ENCODE results near the gene PSAPL1. TPM values are rescaled to one million over a fixed set of nuclear protein-coding genes. Genes with fewer than 3 reads are reported as not detected.

The PSAPL1 gene
- total RNA-seq, 1 experiment from 2014 or later, result not detected

DNA sequence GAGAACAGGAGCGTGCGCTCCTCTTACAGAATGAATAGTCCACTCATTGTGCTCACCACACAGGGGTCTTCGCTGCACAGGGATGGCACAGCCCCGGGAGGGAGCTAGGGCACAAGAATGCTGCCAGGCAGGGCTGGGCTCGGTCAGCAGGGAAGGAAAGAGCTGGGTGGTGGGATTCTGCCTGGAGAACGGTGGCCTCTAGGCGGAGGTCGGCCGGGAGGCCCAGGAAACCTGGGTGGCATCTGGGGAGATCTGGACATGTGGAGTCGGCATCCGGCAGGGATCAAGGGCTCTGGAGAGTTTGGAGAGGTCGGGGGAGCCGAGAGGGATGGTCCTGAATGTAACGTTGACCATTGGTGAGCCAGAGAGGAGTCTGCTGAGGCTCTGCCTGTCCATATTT lies 46.5 kb upstream of the PSAPL1 start:
- Mint-ChIP-seq H3K27ac (no peak overlapping the region), H3K9me3 (no peaks in the 10 kb centered on the region), H3K4me1 (peaks cover 12% of the 10 kb centered on the region), H3K36me3 (no peaks in the 10 kb centered on the region), H3K27me3 (ENCODE audit: low read depth) (no peaks in the 10 kb centered on the region), H3K4me3 (no peak overlapping the region)
- DNase-seq (ENCODE audit: low spot score) (no peak), ATAC-seq (no peak)
- TF ChIP-seq ZNF671 (CRISPR knock-in tag; IDR thresholded peaks at IDR 0.05) (no peak), NR2C2 (CRISPR knock-in tag; IDR thresholded peaks at IDR 0.05) (no peak), JUN (CRISPR knock-in tag; IDR thresholded peaks at IDR 0.05) (no peak), ZNF416 (CRISPR knock-in tag; IDR thresholded peaks at IDR 0.05) (no peak), SMAD4 (CRISPR knock-in tag; IDR thresholded peaks at IDR 0.05) (no peak), RORB (CRISPR knock-in tag; IDR thresholded peaks at IDR 0.05) (no peak), ATF6 (CRISPR knock-in tag; IDR thresholded peaks at IDR 0.05) (no peak), EMX1 (CRISPR knock-in tag; IDR thresholded peaks at IDR 0.05) (no peak), OVOL2 (CRISPR knock-in tag; IDR thresholded peaks at IDR 0.05; ENCODE audit: borderline replicate concordance) (no peak), CBFB (CRISPR knock-in tag; IDR thresholded peaks at IDR 0.05; ENCODE audit: low read depth) (no peak)
- TF ChIP-seq, protein P1, sequence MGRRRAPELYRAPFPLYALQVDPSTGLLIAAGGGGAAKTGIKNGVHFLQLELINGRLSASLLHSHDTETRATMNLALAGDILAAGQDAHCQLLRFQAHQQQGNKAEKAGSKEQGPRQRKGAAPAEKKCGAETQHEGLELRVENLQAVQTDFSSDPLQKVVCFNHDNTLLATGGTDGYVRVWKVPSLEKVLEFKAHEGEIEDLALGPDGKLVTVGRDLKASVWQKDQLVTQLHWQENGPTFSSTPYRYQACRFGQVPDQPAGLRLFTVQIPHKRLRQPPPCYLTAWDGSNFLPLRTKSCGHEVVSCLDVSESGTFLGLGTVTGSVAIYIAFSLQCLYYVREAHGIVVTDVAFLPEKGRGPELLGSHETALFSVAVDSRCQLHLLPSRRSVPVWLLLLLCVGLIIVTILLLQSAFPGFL (CRISPR knock-in tag; IDR thresholded peaks at IDR 0.05; ENCODE audit: borderline replicate concordance), result no peak
- TF ChIP-seq, protein P2, sequence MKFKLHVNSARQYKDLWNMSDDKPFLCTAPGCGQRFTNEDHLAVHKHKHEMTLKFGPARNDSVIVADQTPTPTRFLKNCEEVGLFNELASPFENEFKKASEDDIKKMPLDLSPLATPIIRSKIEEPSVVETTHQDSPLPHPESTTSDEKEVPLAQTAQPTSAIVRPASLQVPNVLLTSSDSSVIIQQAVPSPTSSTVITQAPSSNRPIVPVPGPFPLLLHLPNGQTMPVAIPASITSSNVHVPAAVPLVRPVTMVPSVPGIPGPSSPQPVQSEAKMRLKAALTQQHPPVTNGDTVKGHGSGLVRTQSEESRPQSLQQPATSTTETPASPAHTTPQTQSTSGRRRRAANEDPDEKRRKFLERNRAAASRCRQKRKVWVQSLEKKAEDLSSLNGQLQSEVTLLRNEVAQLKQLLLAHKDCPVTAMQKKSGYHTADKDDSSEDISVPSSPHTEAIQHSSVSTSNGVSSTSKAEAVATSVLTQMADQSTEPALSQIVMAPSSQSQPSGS (CRISPR knock-in tag; IDR thresholded peaks at IDR 0.05; ENCODE audit: borderline replicate concordance, low read depth), result no peak
- TF ChIP-seq, protein P3, sequence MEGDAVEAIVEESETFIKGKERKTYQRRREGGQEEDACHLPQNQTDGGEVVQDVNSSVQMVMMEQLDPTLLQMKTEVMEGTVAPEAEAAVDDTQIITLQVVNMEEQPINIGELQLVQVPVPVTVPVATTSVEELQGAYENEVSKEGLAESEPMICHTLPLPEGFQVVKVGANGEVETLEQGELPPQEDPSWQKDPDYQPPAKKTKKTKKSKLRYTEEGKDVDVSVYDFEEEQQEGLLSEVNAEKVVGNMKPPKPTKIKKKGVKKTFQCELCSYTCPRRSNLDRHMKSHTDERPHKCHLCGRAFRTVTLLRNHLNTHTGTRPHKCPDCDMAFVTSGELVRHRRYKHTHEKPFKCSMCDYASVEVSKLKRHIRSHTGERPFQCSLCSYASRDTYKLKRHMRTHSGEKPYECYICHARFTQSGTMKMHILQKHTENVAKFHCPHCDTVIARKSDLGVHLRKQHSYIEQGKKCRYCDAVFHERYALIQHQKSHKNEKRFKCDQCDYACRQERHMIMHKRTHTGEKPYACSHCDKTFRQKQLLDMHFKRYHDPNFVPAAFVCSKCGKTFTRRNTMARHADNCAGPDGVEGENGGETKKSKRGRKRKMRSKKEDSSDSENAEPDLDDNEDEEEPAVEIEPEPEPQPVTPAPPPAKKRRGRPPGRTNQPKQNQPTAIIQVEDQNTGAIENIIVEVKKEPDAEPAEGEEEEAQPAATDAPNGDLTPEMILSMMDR (IDR thresholded peaks at IDR 0.05), result no peak
- TF ChIP-seq, protein P4, sequence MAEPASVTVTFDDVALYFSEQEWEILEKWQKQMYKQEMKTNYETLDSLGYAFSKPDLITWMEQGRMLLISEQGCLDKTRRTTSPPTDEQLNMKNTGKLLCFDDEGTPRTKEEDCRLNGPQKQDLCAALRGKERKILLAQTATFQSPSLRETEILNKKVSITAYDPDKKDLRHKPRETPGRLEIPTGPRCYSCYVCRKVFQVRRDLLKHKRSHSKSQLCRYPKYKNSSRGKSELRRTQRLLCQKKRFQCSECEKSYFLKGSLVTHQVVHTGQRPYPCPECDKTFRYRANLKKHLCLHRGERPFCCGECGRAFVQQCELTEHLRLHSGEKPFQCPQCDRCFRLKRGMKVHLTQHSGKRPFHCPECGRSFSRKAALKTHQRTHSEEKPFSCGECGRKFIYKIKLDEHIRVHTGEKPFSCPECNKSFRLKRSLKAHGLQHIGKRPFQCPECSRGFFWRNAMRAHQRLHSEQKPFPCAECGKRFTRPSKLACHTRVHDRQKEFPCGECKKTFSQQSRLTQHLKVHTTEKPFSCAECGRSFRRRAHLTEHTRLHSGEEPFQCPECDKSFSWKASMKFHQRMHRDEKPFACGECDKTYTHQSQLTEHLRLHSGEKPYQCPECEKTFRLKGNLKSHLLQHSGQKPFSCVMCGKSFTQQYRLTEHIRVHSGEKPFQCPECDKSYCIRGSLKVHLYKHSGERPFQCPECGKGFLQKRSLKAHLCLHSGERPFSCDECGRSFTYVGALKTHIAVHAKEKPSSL (CRISPR knock-in tag; conservative IDR thresholded peaks at IDR 0.05), result no peak
- CTCF ChIA-PET, result no interaction called here
- POLR2A ChIA-PET, result no interaction called here

DNA sequence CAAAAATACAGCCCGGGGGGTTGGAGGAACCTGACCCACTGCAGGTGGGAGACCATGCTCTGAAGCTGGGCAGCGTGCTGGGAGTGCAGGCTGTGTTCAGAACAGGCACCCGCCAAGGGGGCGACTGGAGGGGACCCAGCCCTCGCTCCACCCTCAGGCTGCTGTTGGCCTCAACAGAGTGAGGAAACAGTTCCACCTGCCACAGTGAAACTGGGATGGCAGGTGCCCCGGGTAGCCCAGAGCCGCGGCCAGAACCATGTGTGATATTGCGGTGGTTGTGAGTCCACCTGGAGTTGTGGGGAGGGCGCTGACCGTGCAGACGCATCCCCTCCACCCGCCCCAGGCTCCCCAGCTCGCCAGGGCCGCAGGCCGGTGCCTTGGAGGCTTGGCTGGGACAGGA lies 45.7 kb upstream of the PSAPL1 start:
- Mint-ChIP-seq H3K4me1 (peaks cover 12% of the 10 kb centered on the region), H3K27me3 (ENCODE audit: low read depth) (no peaks in the 10 kb centered on the region), H3K27ac (no peak overlapping the region), H3K36me3 (no peaks in the 10 kb centered on the region), H3K9me3 (no peaks in the 10 kb centered on the region), H3K4me3 (no peak overlapping the region)
- ATAC-seq, result no peak
- TF ChIP-seq NR1H2 (CRISPR knock-in tag; IDR thresholded peaks at IDR 0.05), result no peak
- ChIA-PET CTCF (no interaction called here), POLR2A (no interaction called here)
- DNase-seq (ENCODE audit: low spot score), result no peak

- POLR2A ChIA-PET, result no interaction called here
- no peaks in the 10 kb centered on the region for H3K27me3 Mint-ChIP-seq (ENCODE audit: low read depth)
- H3K9me3 Mint-ChIP-seq, result no peaks in the 10 kb centered on the region
- H3K27ac Mint-ChIP-seq, result no peak overlapping the region
- H3K4me3 Mint-ChIP-seq, result no peak overlapping the region
- CTCF ChIA-PET, result no interaction called here
- H3K36me3 Mint-ChIP-seq, result no peaks in the 10 kb centered on the region
- DNase-seq (ENCODE audit: low spot score), result no peak
- no peaks in the 10 kb centered on the region for H3K4me1 Mint-ChIP-seq
- no peak for ATAC-seq
- no peak for TF ChIP-seq ZNF281 (CRISPR knock-in tag; IDR thresholded peaks at IDR 0.05)
- no peak for TF ChIP-seq MLX (CRISPR knock-in tag; IDR thresholded peaks at IDR 0.05)
- no peak for TF ChIP-seq ZBTB21 (CRISPR knock-in tag; IDR thresholded peaks at IDR 0.05; ENCODE audit: borderline replicate concordance)
- no peak for TF ChIP-seq ZNF416 (CRISPR knock-in tag; IDR thresholded peaks at IDR 0.05)
- TF ChIP-seq IRF2 (CRISPR knock-in tag; IDR thresholded peaks at IDR 0.05; ENCODE audit: borderline replicate concordance, low read depth), result no peak
- TF ChIP-seq, protein P5, sequence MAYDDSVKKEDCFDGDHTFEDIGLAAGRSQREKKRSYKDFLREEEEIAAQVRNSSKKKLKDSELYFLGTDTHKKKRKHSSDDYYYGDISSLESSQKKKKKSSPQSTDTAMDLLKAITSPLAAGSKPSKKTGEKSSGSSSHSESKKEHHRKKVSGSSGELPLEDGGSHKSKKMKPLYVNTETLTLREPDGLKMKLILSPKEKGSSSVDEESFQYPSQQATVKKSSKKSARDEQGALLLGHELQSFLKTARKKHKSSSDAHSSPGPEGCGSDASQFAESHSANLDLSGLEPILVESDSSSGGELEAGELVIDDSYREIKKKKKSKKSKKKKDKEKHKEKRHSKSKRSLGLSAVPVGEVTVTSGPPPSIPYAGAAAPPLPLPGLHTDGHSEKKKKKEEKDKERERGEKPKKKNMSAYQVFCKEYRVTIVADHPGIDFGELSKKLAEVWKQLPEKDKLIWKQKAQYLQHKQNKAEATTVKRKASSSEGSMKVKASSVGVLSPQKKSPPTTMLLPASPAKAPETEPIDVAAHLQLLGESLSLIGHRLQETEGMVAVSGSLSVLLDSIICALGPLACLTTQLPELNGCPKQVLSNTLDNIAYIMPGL (CRISPR knock-in tag; IDR thresholded peaks at IDR 0.05), result no peak
Measured at GRCh38 chr4:7478665-7479064, 43.9 kb upstream of the PSAPL1 start.
